HEK293 (cell line): ENCODE results near the gene EIF5B.
"Not testable (repeated sequence)": the region's sequence is repeated elsewhere in the genome, so short reads cannot be mapped to it uniquely, and the experiment has no call there.

Experiments used
- CTCF ChIA-PET: fragments of 350-600 bp; formaldehyde crosslinking; extraction: SDS; loops from one replicate; lab custom pipeline; 2021; ENCODE audit warnings: antibody characterized with exemption; lab: Yijun Ruan, JAX
- POLR2A ChIA-PET: fragments of 300-600 bp; formaldehyde crosslinking; extraction: SDS; loops from one replicate; lab custom pipeline; 2020; ENCODE audit warnings: antibody characterized with exemption, inconsistent platforms; lab: Yijun Ruan, JAX
- H3K27ac ChIP-seq: fragments of 200-500 bp; sonication (Bioruptor generic); 2 replicates; pipeline ENCODE4 v1.5.1; 2014; ENCODE audit warnings: low read depth, low read length, control low read depth, inconsistent platforms; ENCODE audit errors: extremely low read depth
- H3K36me3 ChIP-seq, 2 experiments: fragments of 200-500 bp in 1 of 2; sonication (Bioruptor generic) in 1 of 2; 1 replicate in 1 of 2; 2 replicates in 1 of 2; pipeline ENCODE4 v1.5.1; 2014 to 2017; ENCODE audit warnings: inconsistent platforms in 2 of 2, low read length in 2 of 2; ENCODE audit not compliant: control insufficient read depth in 2 of 2, insufficient read depth in 1 of 2
- H3K4me1 ChIP-seq: fragments of 200-500 bp; sonication (Bioruptor generic); 2 replicates; pipeline ENCODE4 v1.5.1; 2014; ENCODE audit warnings: mild to moderate bottlenecking, low read length, inconsistent platforms; ENCODE audit not compliant: control insufficient read depth, insufficient read depth
- H3K4me3 ChIP-seq: 2 replicates; pipeline ENCODE4 v1.5.1; 2011; ENCODE audit warnings: low read depth, mild to moderate bottlenecking, control low read depth, low read length, moderate library complexity
- H3K9me3 ChIP-seq: fragments of 200-500 bp; sonication (Bioruptor generic); 2 replicates; pipeline ENCODE4 v1.5.1; 2014; ENCODE audit warnings: low read depth, low read length, inconsistent platforms; ENCODE audit not compliant: control insufficient read depth, insufficient read depth
- GFI1B ChIP-seq: fragments of 450-650 bp; formaldehyde crosslinking; IDR thresholded peaks from 2 replicates; pipeline ENCODE4 v1.5.1; 2016; ENCODE audit warnings: missing biosample characterization, missing genetic modification characterization
- SETDB1 ChIP-seq: IDR thresholded peaks from one replicate; pipeline ENCODE4 v1.6.1; 2017; ENCODE audit warnings: mild to moderate bottlenecking, low read length, moderate library complexity, mixed read lengths; ENCODE audit not compliant: insufficient read length
- SP3 ChIP-seq: fragments of 450-650 bp; formaldehyde crosslinking; IDR thresholded peaks from 2 replicates; pipeline ENCODE4 v1.5.1; 2016; ENCODE audit warnings: missing biosample characterization, missing genetic modification characterization
- ZBTB20 ChIP-seq: fragments of 450-650 bp; formaldehyde crosslinking; IDR thresholded peaks from 2 replicates; pipeline ENCODE4 v1.5.1; 2016; ENCODE audit warnings: missing biosample characterization, missing genetic modification characterization
- ZNF114 ChIP-seq: fragments of 450-650 bp; formaldehyde crosslinking; IDR thresholded peaks from 2 replicates; pipeline ENCODE4 v1.5.0; 2017; ENCODE audit warnings: missing biosample characterization, missing genetic modification characterization
- ZNF169 ChIP-seq: fragments of 450-650 bp; formaldehyde crosslinking; IDR thresholded peaks from 2 replicates; pipeline ENCODE4 v1.5.1; 2016; ENCODE audit warnings: missing biosample characterization, missing genetic modification characterization
- ZNF184 ChIP-seq: fragments of 450-650 bp; IDR thresholded peaks from 2 replicates; pipeline ENCODE4 v1.5.1; 2018; ENCODE audit warnings: missing biosample characterization, mild to moderate bottlenecking, missing genetic modification characterization
- ZNF19 ChIP-seq: fragments of 450-650 bp; formaldehyde crosslinking; IDR thresholded peaks from 2 replicates; pipeline ENCODE4; 2016; ENCODE audit warnings: missing biosample characterization, missing genetic modification characterization, low read depth
- ZNF433 ChIP-seq: fragments of 450-650 bp; formaldehyde crosslinking; IDR thresholded peaks from 2 replicates; pipeline ENCODE4 v1.5.1; 2016; ENCODE audit warnings: missing biosample characterization, missing genetic modification characterization, low read depth
- ZNF48 ChIP-seq: fragments of 450-650 bp; formaldehyde crosslinking; IDR thresholded peaks from 2 replicates; pipeline ENCODE4 v1.5.1; 2016; ENCODE audit warnings: missing biosample characterization, missing genetic modification characterization
- ZNF544 ChIP-seq: fragments of 450-650 bp; formaldehyde crosslinking; IDR thresholded peaks from 2 replicates; pipeline ENCODE4 v1.5.0; 2017; ENCODE audit warnings: missing biosample characterization, missing genetic modification characterization
- ZNF585B ChIP-seq: fragments of 450-650 bp; formaldehyde crosslinking; IDR thresholded peaks from 2 replicates; pipeline ENCODE4 v1.5.1; 2016; ENCODE audit warnings: missing biosample characterization, missing genetic modification characterization
- ZNF654 ChIP-seq: fragments of 450-650 bp; formaldehyde crosslinking; IDR thresholded peaks from 2 replicates; pipeline ENCODE4 v1.5.1; 2016; ENCODE audit warnings: low read depth, missing biosample characterization, missing genetic modification characterization
- ZNF76 ChIP-seq: fragments of 450-650 bp; formaldehyde crosslinking; IDR thresholded peaks from 2 replicates; pipeline ENCODE4; 2016; ENCODE audit warnings: low read depth, missing biosample characterization, missing genetic modification characterization, borderline replicate concordance
- ZSCAN23 ChIP-seq: fragments of 450-650 bp; formaldehyde crosslinking; IDR thresholded peaks from 2 replicates; pipeline ENCODE4 v1.5.1; 2016; ENCODE audit warnings: missing biosample characterization, missing genetic modification characterization
- TF ChIP-seq, protein P1 (sequence below): fragments of 450-650 bp; formaldehyde crosslinking; IDR thresholded peaks from 2 replicates; pipeline ENCODE4 v1.5.1; 2017; ENCODE audit warnings: missing biosample characterization, missing genetic modification characterization
- TF ChIP-seq, protein P2 (sequence below): fragments of 450-650 bp; formaldehyde crosslinking; IDR thresholded peaks from 2 replicates; pipeline ENCODE4 v1.5.1; 2016; ENCODE audit warnings: missing biosample characterization, missing genetic modification characterization
- TF ChIP-seq, protein P3 (sequence below): fragments of 450-650 bp; formaldehyde crosslinking; IDR thresholded peaks from 2 replicates; pipeline ENCODE4 v1.5.1; 2016; ENCODE audit warnings: missing biosample characterization, missing genetic modification characterization
- TF ChIP-seq, protein P4 (sequence below): fragments of 450-650 bp; formaldehyde crosslinking; IDR thresholded peaks from 2 replicates; pipeline ENCODE4 v1.5.1; 2016; ENCODE audit warnings: missing biosample characterization, missing genetic modification characterization
- TF ChIP-seq, protein P5 (sequence below): fragments of 450-650 bp; formaldehyde crosslinking; IDR thresholded peaks from 2 replicates; pipeline ENCODE4 v1.5.1; 2016; ENCODE audit warnings: missing biosample characterization, missing genetic modification characterization

The EIF5B gene

DNA sequence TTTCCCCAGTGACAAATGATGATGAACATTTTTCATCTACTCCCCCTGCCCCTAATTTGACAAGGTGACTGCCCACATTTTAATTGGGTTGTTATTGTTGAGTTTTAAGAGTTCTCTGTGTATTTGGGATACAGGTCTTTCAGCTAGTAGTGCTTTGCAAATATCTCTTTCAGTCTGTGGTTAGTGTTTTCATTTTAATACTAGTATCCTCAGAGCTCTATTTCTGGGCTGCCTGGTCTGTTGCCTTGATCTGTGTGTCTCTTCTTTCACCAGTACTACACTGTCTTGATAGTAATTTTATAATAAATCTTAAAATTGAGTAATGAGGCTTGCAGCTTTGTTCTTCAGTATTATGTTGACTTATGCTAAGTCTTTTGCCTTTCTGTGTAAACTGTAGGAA, 19.7 kb downstream of the EIF5B start (continued):
- TF ChIP-seq ZNF184 (tag by site-specific recombination), result no peak
- TF ChIP-seq ZNF654, result no peak
- TF ChIP-seq, protein P1, sequence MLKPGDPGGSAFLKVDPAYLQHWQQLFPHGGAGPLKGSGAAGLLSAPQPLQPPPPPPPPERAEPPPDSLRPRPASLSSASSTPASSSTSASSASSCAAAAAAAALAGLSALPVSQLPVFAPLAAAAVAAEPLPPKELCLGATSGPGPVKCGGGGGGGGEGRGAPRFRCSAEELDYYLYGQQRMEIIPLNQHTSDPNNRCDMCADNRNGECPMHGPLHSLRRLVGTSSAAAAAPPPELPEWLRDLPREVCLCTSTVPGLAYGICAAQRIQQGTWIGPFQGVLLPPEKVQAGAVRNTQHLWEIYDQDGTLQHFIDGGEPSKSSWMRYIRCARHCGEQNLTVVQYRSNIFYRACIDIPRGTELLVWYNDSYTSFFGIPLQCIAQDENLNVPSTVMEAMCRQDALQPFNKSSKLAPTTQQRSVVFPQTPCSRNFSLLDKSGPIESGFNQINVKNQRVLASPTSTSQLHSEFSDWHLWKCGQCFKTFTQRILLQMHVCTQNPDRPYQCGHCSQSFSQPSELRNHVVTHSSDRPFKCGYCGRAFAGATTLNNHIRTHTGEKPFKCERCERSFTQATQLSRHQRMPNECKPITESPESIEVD (tag by site-specific recombination), result no peak
- TF ChIP-seq ZNF169 (tag by site-specific recombination), result no peak
- TF ChIP-seq ZNF76 (tag by site-specific recombination), result no peak
- TF ChIP-seq ZNF433, result no peak
- TF ChIP-seq, all 188 proteins: peak for 0

DNA sequence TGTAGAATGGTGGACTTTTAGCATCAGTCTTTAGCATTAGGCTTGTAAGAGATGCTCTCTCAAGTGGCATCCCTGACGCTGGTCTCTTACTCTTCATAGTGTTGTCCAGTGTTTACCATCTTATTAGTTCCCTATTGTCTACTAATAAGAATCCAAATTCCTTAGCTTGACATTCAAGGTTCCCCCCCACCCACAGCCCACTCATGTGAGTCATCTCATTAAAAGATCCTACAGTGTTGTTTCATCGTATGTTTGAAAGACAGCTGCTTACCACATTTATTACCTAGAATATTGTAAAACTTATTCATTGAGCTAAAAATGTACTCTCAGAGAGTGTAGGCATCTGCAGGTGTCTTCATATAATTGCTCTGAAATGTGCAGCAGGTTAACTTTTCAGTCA, 28.5 kb downstream of the EIF5B start:
- ChIA-PET POLR2A (interaction anchor here (2.2 kb wide), 1 partner anchor 29 kb away, joined by 8 read pairs; the partner anchor contains the start of gene EIF5B), CTCF (interaction anchor here (1.1 to 1.2 kb wide), 2 partner anchors 14 to 28 kb away, joined by 3 read pairs; partner anchors contain the start of gene EIF5B)
- Histone ChIP-seq H3K36me3 (peaks cover 69 to 83% of the 10 kb centered on the region in 2 experiments), H3K4me1 (no peaks in the 10 kb centered on the region), H3K4me3 (no peak overlapping the region), H3K9me3 (no peaks in the 10 kb centered on the region), H3K27ac (no peak overlapping the region)
- TF ChIP-seq ZNF585B, result no peak
- no peak for TF ChIP-seq ZSCAN23 (tag by site-specific recombination)

DNA sequence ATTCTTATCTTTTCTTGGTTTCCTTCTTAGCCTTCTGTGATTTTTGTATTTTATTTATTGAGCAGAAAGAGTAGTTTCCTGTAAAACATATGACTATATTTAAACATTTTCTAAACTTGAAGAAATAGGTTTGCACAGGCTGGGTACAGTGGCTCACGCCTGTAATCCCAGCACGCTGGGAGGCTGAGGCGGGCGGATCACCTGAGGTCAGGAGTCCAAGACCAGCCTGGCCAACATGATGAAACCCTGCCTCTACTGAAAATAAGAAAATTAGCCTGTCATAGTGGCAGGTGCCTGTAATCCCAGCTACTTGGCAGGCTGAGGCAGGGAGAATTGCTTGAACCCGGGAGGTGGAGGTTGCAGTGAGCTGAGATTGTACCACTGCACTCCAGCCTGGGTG, 31.7 kb downstream of the EIF5B start:
- H3K36me3 ChIP-seq, result peaks cover 76 to 90% of the 10 kb centered on the region in 2 experiments
- H3K27ac ChIP-seq, H3K4me3 ChIP-seq, H3K4me1 ChIP-seq, CTCF ChIA-PET, POLR2A ChIA-PET, H3K9me3 ChIP-seq: not testable (repeated sequence)

DNA sequence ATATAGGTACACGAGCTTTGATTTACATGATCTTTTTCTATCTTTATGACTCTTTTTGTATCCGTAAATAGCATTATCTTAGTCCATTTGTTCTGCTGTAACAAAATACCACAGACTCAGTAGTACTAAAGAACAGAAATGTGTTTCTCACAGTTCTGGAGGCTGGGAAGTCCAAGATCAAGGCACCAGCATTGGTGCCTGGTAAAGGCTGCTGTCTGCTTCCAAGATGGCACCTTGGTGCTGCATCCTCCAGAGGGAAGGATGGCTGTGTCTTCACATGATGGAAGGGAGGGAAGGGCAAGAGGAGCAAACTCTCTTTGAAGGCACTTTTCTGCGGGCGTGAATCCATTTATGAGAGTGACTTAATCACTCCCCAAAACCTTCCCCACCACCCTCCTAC, 36.0 kb downstream of the EIF5B start:
- H3K4me3 ChIP-seq, result no peak overlapping the region
- no peak overlapping the region for H3K27ac ChIP-seq
- TF ChIP-seq SETDB1 (no peak), ZNF48 (tag by site-specific recombination) (no peak), ZNF19 (tag by site-specific recombination) (no peak), ZNF433 (no peak), ZNF114 (tag by site-specific recombination) (no peak)
- TF ChIP-seq, protein P2, sequence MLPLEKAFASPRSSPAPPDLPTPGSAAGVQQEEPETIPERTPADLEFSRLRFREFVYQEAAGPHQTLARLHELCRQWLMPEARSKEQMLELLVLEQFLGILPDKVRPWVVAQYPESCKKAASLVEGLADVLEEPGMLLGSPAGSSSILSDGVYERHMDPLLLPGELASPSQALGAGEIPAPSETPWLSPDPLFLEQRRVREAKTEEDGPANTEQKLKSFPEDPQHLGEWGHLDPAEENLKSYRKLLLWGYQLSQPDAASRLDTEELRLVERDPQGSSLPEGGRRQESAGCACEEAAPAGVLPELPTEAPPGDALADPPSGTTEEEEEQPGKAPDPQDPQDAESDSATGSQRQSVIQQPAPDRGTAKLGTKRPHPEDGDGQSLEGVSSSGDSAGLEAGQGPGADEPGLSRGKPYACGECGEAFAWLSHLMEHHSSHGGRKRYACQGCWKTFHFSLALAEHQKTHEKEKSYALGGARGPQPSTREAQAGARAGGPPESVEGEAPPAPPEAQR (tag by site-specific recombination), result no peak
- H3K36me3 ChIP-seq, result peaks cover 68 to 84% of the 10 kb centered on the region in 2 experiments
- POLR2A ChIA-PET, result no interaction called here
- no peaks in the 10 kb centered on the region for H3K4me1 ChIP-seq
- no peaks in the 10 kb centered on the region for H3K9me3 ChIP-seq
- CTCF ChIA-PET, result interaction anchor here (0.6 kb wide), 1 partner anchor 147 kb away, joined by 3 read pairs; no protein-coding TSS in a partner anchor

DNA sequence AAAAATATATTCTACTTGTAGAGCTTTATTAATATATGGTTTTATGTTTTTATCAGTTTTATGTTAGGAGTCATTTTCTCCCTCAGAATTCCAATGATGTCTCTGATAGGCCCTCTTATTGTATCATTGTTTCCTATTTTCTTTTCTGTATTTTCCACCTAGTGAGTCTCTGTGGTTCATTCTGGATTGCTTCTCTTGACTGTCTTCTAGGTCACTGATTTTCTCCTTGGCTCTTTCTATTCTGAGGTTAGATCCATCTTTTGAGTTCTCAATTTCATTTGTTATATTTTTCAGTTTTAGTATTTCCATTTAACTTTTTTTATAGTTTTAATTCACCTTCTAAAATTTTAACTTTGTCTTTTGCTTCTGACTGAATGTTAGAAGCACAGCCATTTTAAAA, 37.6 kb downstream of the EIF5B start:
- no peak overlapping the region for H3K4me3 ChIP-seq
- ChIA-PET CTCF (no interaction called here), POLR2A (interaction anchor here (0.8 kb wide), 1 partner anchor 38 kb away, joined by 3 read pairs; the partner anchor contains the start of genes EIF5B and TXNDC9)
- H3K4me1 ChIP-seq, result no peaks in the 10 kb centered on the region
- H3K27ac ChIP-seq, result no peak overlapping the region
- no peaks in the 10 kb centered on the region for H3K9me3 ChIP-seq
- peaks cover 70 to 83% of the 10 kb centered on the region in 2 experiments for H3K36me3 ChIP-seq
- TF ChIP-seq SP3 (tag by site-specific recombination) (no peak), ZNF544 (tag by site-specific recombination) (no peak), ZBTB20 (tag by site-specific recombination) (no peak), GFI1B (tag by site-specific recombination) (no peak)
- TF ChIP-seq, protein P3, sequence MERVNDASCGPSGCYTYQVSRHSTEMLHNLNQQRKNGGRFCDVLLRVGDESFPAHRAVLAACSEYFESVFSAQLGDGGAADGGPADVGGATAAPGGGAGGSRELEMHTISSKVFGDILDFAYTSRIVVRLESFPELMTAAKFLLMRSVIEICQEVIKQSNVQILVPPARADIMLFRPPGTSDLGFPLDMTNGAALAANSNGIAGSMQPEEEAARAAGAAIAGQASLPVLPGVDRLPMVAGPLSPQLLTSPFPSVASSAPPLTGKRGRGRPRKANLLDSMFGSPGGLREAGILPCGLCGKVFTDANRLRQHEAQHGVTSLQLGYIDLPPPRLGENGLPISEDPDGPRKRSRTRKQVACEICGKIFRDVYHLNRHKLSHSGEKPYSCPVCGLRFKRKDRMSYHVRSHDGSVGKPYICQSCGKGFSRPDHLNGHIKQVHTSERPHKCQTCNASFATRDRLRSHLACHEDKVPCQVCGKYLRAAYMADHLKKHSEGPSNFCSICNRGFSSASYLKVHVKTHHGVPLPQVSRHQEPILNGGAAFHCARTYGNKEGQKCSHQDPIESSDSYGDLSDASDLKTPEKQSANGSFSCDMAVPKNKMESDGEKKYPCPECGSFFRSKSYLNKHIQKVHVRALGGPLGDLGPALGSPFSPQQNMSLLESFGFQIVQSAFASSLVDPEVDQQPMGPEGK (tag by site-specific recombination), result no peak
- TF ChIP-seq, protein P4, sequence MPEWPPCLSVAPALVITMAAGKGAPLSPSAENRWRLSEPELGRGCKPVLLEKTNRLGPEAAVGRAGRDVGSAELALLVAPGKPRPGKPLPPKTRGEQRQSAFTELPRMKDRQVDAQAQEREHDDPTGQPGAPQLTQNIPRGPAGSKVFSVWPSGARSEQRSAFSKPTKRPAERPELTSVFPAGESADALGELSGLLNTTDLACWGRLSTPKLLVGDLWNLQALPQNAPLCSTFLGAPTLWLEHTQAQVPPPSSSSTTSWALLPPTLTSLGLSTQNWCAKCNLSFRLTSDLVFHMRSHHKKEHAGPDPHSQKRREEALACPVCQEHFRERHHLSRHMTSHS (tag by site-specific recombination), result no peak
- TF ChIP-seq, protein P5, sequence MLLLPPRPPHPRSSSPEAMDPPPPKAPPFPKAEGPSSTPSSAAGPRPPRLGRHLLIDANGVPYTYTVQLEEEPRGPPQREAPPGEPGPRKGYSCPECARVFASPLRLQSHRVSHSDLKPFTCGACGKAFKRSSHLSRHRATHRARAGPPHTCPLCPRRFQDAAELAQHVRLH (tag by site-specific recombination), result no peak
